SK-N-SH (cell line): ENCODE measurements around the gene HBEGF. TPM values are rescaled to one million over a fixed set of nuclear protein-coding genes. Genes with fewer than 3 reads are reported as not detected.

ENCODE experiments used
- CTCF ChIA-PET: fragments of 300-600, 350-600 bp; formaldehyde crosslinking; extraction: SDS; loops from one replicate; lab custom pipeline; 2021; lab: Yijun Ruan, JAX
- POLR2A ChIA-PET: fragments of 350-600 bp; sonication (Branson Sonifier 250); formaldehyde crosslinking; extraction: SDS; loops from one replicate; lab custom pipeline; 2020; ENCODE audit warnings: antibody characterized with exemption, inconsistent platforms; lab: Yijun Ruan, JAX
- DNase-seq: peaks from one replicate; pipeline ENCODE4 v3.0.0; 2012
- H2AFZ ChIP-seq: fragments of 200-600 bp; sonication (generic); 2 replicates; pipeline ENCODE4 v1.8.1; 2016; ENCODE audit warnings: antibody characterized with exemption, mild to moderate bottlenecking, low read depth
- H3F3A ChIP-seq: fragments of 200-600 bp; sonication (generic); replicated peaks from 2 replicates; pipeline ENCODE3; 2016; ENCODE audit warnings: antibody characterized with exemption, mild to moderate bottlenecking; ENCODE audit not compliant: insufficient read depth
- H3K27ac ChIP-seq, 2 experiments: fragments of 200-500 bp in 1 of 2; fragments of 200-600 bp in 1 of 2; sonication (Bioruptor generic) in 1 of 2; sonication (generic), shearing (Covaris generic) in 1 of 2; 2 replicates each; pipeline versions ENCODE4 v1.5.1 to v1.6.1; 2014 to 2016; ENCODE audit warnings: low read depth in 2 of 2, inconsistent platforms in 1 of 2, low read length in 1 of 2, mild to moderate bottlenecking in 1 of 2, mixed read lengths in 1 of 2
- H3K27me3 ChIP-seq: fragments of 200-600 bp; sonication (generic), shearing (Covaris generic); 2 replicates; pipeline ENCODE4 v1.6.1; 2016; ENCODE audit warnings: mixed run types; ENCODE audit not compliant: insufficient read depth
- H3K36me3 ChIP-seq, 2 experiments: fragments of 200-500 bp in 1 of 2; fragments of 200-600 bp in 1 of 2; sonication (Bioruptor generic) in 1 of 2; sonication (generic) in 1 of 2; replicated peaks in 1 of 2; 2 replicates each; pipeline versions ENCODE3 to v1.5.1; 2014 to 2016; ENCODE audit warnings: low read length in 1 of 2, mild to moderate bottlenecking in 1 of 2; ENCODE audit not compliant: insufficient read depth in 2 of 2, control insufficient read depth in 1 of 2
- H3K4me1 ChIP-seq, 2 experiments: fragments of 200-500 bp in 1 of 2; fragments of 200-600 bp in 1 of 2; sonication (Bioruptor generic) in 1 of 2; sonication (generic), shearing (Covaris generic) in 1 of 2; 2 replicates each; pipeline versions ENCODE4 v1.5.1 to v1.6.1; 2014 to 2016; ENCODE audit warnings: low read depth in 1 of 2, low read length in 1 of 2, mixed run types in 1 of 2; ENCODE audit not compliant: insufficient read depth in 2 of 2, control insufficient read depth in 1 of 2
- H3K4me2 ChIP-seq: fragments of 200-600 bp; sonication (generic), shearing (Covaris generic); 2 replicates; pipeline ENCODE4 v1.6.1; 2017; ENCODE audit warnings: mixed run types
- H3K4me3 ChIP-seq, 2 experiments: fragments of 200-500 bp in 1 of 2; fragments of 200-600 bp in 1 of 2; sonication (Bioruptor generic) in 1 of 2; sonication (generic), shearing (Covaris generic) in 1 of 2; 2 replicates each; pipeline versions ENCODE4 v1.5.1 to v1.8.1; 2014 to 2016; ENCODE audit warnings: low read depth in 2 of 2, inconsistent platforms in 1 of 2, low read length in 1 of 2, mild to moderate bottlenecking in 1 of 2, mixed read lengths in 1 of 2, moderate library complexity in 1 of 2
- H3K79me2 ChIP-seq: fragments of 200-600 bp; sonication (generic); 2 replicates; pipeline ENCODE4 v1.8.1; 2017; ENCODE audit warnings: mild to moderate bottlenecking; ENCODE audit not compliant: insufficient read depth
- H3K9ac ChIP-seq: fragments of 200-600 bp; sonication (generic); 2 replicates; pipeline ENCODE4 v1.6.1; 2017; ENCODE audit warnings: mixed run types
- H3K9me2 ChIP-seq: fragments of 200-600 bp; sonication (generic); 2 replicates; pipeline ENCODE4 v1.6.1; 2017; ENCODE audit warnings: mixed run types
- H3K9me3 ChIP-seq: fragments of 200-600 bp; sonication (generic); 2 replicates; pipeline ENCODE4 v1.6.1; 2017; ENCODE audit warnings: mixed run types, mild to moderate bottlenecking, moderate library complexity
- H4K20me1 ChIP-seq: fragments of 200-600 bp; sonication (generic); 2 replicates; pipeline ENCODE4 v1.6.1; 2017; ENCODE audit warnings: mild to moderate bottlenecking, mixed run types; ENCODE audit not compliant: insufficient read depth
- ELF1 ChIP-seq: IDR thresholded peaks from 2 replicates; pipeline ENCODE4 v1.4.0; 2012
- EP300 ChIP-seq, 2 experiments: IDR thresholded peaks; 2 replicates each; pipeline versions ENCODE4 v1.4.0 to v1.6.1; 2012; ENCODE audit warnings: borderline replicate concordance in 1 of 2, low read depth in 1 of 2, low read length in 1 of 2
- FOXJ3 ChIP-seq: sonication (generic); formaldehyde crosslinking; IDR thresholded peaks from 2 replicates; pipeline ENCODE4 v1.5.1; 2020; ENCODE audit warnings: mild to moderate bottlenecking, missing genetic modification reagents
- IRF3 ChIP-seq: fragments of 150-350 bp; IDR thresholded peaks from 2 replicates; pipeline ENCODE4 v1.6.1; 2016; ENCODE audit warnings: mild to moderate bottlenecking, low read depth, low read length
- JUND ChIP-seq: IDR thresholded peaks from 2 replicates; pipeline ENCODE4 v1.4.0; 2012
- MXI1 ChIP-seq: IDR thresholded peaks from 2 replicates; pipeline ENCODE4 v1.6.1; 2012; ENCODE audit warnings: mild to moderate bottlenecking, low read depth, low read length, improper control_type of control experiment
- NFIC ChIP-seq: IDR thresholded peaks from 2 replicates; pipeline ENCODE4 v1.4.0; 2012; ENCODE audit warnings: borderline replicate concordance
- PBX3 ChIP-seq: IDR thresholded peaks from 2 replicates; pipeline ENCODE4; 2012
- RAD21 ChIP-seq: IDR thresholded peaks from 2 replicates; pipeline ENCODE4 v1.6.1; 2012; ENCODE audit warnings: mild to moderate bottlenecking, low read length
- SMC3 ChIP-seq: IDR thresholded peaks from 2 replicates; pipeline ENCODE4 v1.6.1; 2012; ENCODE audit warnings: low read depth, low read length, improper control_type of control experiment
- TCF12 ChIP-seq: IDR thresholded peaks from 2 replicates; pipeline ENCODE4 v1.4.0; 2012
- YY1 ChIP-seq: IDR thresholded peaks from 2 replicates; pipeline ENCODE4 v1.4.0; 2012; ENCODE audit warnings: low read depth, mild to moderate bottlenecking
- ZBTB33 ChIP-seq: IDR thresholded peaks from 2 replicates; pipeline ENCODE4 v1.4.0; 2012; ENCODE audit warnings: low read depth, borderline replicate concordance
- WGBS: methylation state at CpG from one replicate; pipeline ENCODE4 v1.1.6; 2017; ENCODE audit warnings: low lambda C conversion rate; 5-methylcytosine and 5-hydroxymethylcytosine counted together
- polyA plus RNA-seq, 3 experiments: library from polyadenylated mRNA; depleted of rRNA; stranded (reverse); fragments of >200 nt; gene quantifications; 2 replicates each; pipeline ENCODE4 v1.2.3, GENCODE V29; 2012
- TF ChIP-seq, protein P1 (sequence below): IDR thresholded peaks from 2 replicates; pipeline ENCODE4 v1.4.0; 2012; ENCODE audit warnings: low read depth, borderline replicate concordance
- TF ChIP-seq, protein P2 (sequence below): fragments of 200-600 bp; sonication (generic); IDR thresholded peaks from 2 replicates; pipeline ENCODE4 v1.6.1; 2017; ENCODE audit warnings: antibody characterized with exemption, mild to moderate bottlenecking, moderate library complexity
- TF ChIP-seq, protein P3 (sequence below): IDR thresholded peaks from 2 replicates; pipeline ENCODE4 v1.4.0; 2012; ENCODE audit warnings: low read depth

Gene HBEGF
- polyA plus RNA-seq, 1 of the 3 experiments (the other 2 are of a cell fraction): 59.8 TPM

GRCh38 chr5:140342287-140342686, 4.1 kb downstream of the HBEGF start:
- Histone ChIP-seq H3K36me3 (peaks cover 0 to 21% of the 10 kb centered on the region in 2 experiments), H2AFZ (no peak overlapping the region), H4K20me1 (peaks cover 17% of the 10 kb centered on the region), H3K9ac (no peak overlapping the region), H3K4me1 (peaks cover 11 to 35% of the 10 kb centered on the region in 2 experiments), H3K9me2 (no peaks in the 10 kb centered on the region), H3K27ac (peak overlapping the region in 1 of 2 experiments; percentile 18; a peak in 1 of 4 replicates), H3K79me2 (peaks cover 76% of the 10 kb centered on the region), H3K4me3 (no peak overlapping the region)
- no peak for DNase-seq
- CTCF ChIA-PET: interaction anchor here (1.0 to 15.0 kb wide), 4 partner anchors 10 to 554 kb away, joined by 3 to 418 read pairs (median 12); no protein-coding TSS in a partner anchor
- WGBS: 85% methylated on average over 6 of the region's 6 CpGs
- TF ChIP-seq, protein P1, sequence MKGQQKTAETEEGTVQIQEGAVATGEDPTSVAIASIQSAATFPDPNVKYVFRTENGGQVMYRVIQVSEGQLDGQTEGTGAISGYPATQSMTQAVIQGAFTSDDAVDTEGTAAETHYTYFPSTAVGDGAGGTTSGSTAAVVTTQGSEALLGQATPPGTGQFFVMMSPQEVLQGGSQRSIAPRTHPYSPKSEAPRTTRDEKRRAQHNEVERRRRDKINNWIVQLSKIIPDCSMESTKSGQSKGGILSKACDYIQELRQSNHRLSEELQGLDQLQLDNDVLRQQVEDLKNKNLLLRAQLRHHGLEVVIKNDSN: no peak
- TF ChIP-seq EP300 (IDR thresholded peaks at IDR 0.05; ENCODE audit: borderline replicate concordance in 1 of 2, low read depth in 1 of 2, low read length in 1 of 2): no peak
- TF ChIP-seq YY1: no peak
- TF ChIP-seq ZBTB33: no peak
- no peak for TF ChIP-seq MXI1
- TF ChIP-seq, protein P2, sequence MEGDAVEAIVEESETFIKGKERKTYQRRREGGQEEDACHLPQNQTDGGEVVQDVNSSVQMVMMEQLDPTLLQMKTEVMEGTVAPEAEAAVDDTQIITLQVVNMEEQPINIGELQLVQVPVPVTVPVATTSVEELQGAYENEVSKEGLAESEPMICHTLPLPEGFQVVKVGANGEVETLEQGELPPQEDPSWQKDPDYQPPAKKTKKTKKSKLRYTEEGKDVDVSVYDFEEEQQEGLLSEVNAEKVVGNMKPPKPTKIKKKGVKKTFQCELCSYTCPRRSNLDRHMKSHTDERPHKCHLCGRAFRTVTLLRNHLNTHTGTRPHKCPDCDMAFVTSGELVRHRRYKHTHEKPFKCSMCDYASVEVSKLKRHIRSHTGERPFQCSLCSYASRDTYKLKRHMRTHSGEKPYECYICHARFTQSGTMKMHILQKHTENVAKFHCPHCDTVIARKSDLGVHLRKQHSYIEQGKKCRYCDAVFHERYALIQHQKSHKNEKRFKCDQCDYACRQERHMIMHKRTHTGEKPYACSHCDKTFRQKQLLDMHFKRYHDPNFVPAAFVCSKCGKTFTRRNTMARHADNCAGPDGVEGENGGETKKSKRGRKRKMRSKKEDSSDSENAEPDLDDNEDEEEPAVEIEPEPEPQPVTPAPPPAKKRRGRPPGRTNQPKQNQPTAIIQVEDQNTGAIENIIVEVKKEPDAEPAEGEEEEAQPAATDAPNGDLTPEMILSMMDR: no peak
- no peak for TF ChIP-seq TCF12
- no peak for TF ChIP-seq FOXJ3 (CRISPR knock-in tag)
- TF ChIP-seq, protein P3, sequence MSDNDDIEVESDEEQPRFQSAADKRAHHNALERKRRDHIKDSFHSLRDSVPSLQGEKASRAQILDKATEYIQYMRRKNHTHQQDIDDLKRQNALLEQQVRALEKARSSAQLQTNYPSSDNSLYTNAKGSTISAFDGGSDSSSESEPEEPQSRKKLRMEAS: no peak
- no peak for TF ChIP-seq RAD21
- TF ChIP-seq SMC3: no peak
- no peak for TF ChIP-seq PBX3
- TF ChIP-seq ELF1: no peak
- TF ChIP-seq IRF3: no peak
- TF ChIP-seq JUND: no peak
- TF ChIP-seq NFIC: no peak
- TF ChIP-seq, all 33 proteins: peak for 0
- Histone ChIP-seq H3F3A (peaks cover 14% of the 10 kb centered on the region), H3K27me3 (no peaks in the 10 kb centered on the region), H3K4me2 (no peak overlapping the region), H3K9me3 (no peaks in the 10 kb centered on the region)
- POLR2A ChIA-PET: interaction anchor here (0.9 kb wide), 1 partner anchor 97 kb away, joined by 3 read pairs; no protein-coding TSS in a partner anchor
